Measurements from ENCODE around the gene UGT1A7. TPM values are rescaled to one million over a fixed set of nuclear protein-coding genes. Genes with fewer than 3 reads are reported as not detected.

The UGT1A7 gene
- total RNA-seq, 2 donors from 2014 or later, result 0.46 TPM; not detected in 1

- TF ChIP-seq CTCF (IDR thresholded peaks at IDR 0.05), result no peak
- TF ChIP-seq POLR2AphosphoS5 (IDR thresholded peaks at IDR 0.05), result no peak
- no peak for TF ChIP-seq POLR2A (IDR thresholded peaks at IDR 0.05)
- no peak for DNase-seq (ENCODE audit: low spot score)
- Histone ChIP-seq H3K4me1 (replicated peaks) (no peaks in the 10 kb centered on the region), H3K27me3 (replicated peaks; ENCODE audit: insufficient read depth) (no peaks in the 10 kb centered on the region), H3K4me3 (no peak overlapping the region), H3K9me3 (no peaks in the 10 kb centered on the region), H3K36me3 (no peaks in the 10 kb centered on the region), H3K27ac (no peak overlapping the region)
- 87% methylated on average over 8 of the region's 8 CpGs for WGBS
- intact Hi-C loops (cut with DNase I), result no loop called here
Measured at GRCh38 chr2:233821709-233822100, 140.0 kb downstream of the UGT1A7 start.

GRCh38 chr2:233822101-233822771 lies 140.5 kb downstream of the UGT1A7 start:
- Histone ChIP-seq H3K27ac (no peak overlapping the region), H3K4me3 (no peak overlapping the region), H3K4me1 (replicated peaks) (no peaks in the 10 kb centered on the region), H3K36me3 (no peaks in the 10 kb centered on the region), H3K27me3 (replicated peaks; ENCODE audit: insufficient read depth) (no peaks in the 10 kb centered on the region), H3K9me3 (no peaks in the 10 kb centered on the region)
- no peak for DNase-seq (ENCODE audit: low spot score)
- TF ChIP-seq POLR2A (IDR thresholded peaks at IDR 0.05), result no peak
- TF ChIP-seq CTCF (IDR thresholded peaks at IDR 0.05), result no peak
- TF ChIP-seq POLR2AphosphoS5 (IDR thresholded peaks at IDR 0.05), result no peak
- WGBS, result 93% methylated on average over 21 of the region's 21 CpGs
- intact Hi-C loops (cut with DNase I), result no loop called here

Other genes with a start within 250 kb of the UGT1A7 start
- gene USP40, start 115.1 kb upstream of the UGT1A7 start, total RNA-seq, result 10 to 100 TPM; 45.1 to 50.2 TPM
- gene UGT1A8, start 64.3 kb upstream of the UGT1A7 start, total RNA-seq, result not detected
- gene UGT1A10, start 45.5 kb upstream of the UGT1A7 start, total RNA-seq, result not detected
- gene UGT1A9, start 10.0 kb upstream of the UGT1A7 start, total RNA-seq, result not detected
- 1 to 10 TPM in 1 of 2 donors, under 1 TPM in 1; 0.85 to 6.6 TPM for gene UGT1A6, start 11.0 kb downstream of the UGT1A7 start, total RNA-seq
- gene UGT1A5, start 31.0 kb downstream of the UGT1A7 start, total RNA-seq, result under 1 TPM in 1 of 2 donors, not detected in 1; 0.41 TPM
- not detected for gene UGT1A4, start 36.8 kb downstream of the UGT1A7 start, total RNA-seq
- under 1 TPM in 1 of 2 donors, not detected in 1; 0.64 TPM for gene UGT1A3, start 47.1 kb downstream of the UGT1A7 start, total RNA-seq
- gene UGT1A1, start 78.4 kb downstream of the UGT1A7 start, total RNA-seq, result under 1 TPM; 0.11 to 0.32 TPM
- gene MROH2A, start 96.4 kb downstream of the UGT1A7 start, total RNA-seq, result 1 to 10 TPM in 1 of 2 donors, not detected in 1; 2.3 TPM
- 1 to 10 TPM; 1.7 to 4.2 TPM for gene HJURP, start 172.6 kb downstream of the UGT1A7 start, total RNA-seq
- 10 to 100 TPM; 71.1 to 71.3 TPM for gene TRPM8, start 235.5 kb downstream of the UGT1A7 start, total RNA-seq

Data from prostate gland (tissue), 2 donors.